ENCODE measurements around the gene PRKAG2.

- TF ChIP-seq CTCF (IDR thresholded peaks at IDR 0.05): no peak
- TF ChIP-seq POLR2A (IDR thresholded peaks at IDR 0.05): no peak
Observed at GRCh38 chr7:151614019-151614418, 262.9 kb downstream of the PRKAG2 start.
